Measurements from ENCODE around the gene PPARG.

The PPARG gene

GRCh38 chr3:12307136-12307535 lies 18.3 kb downstream of the PPARG start:
- H3K9ac ChIP-seq (ENCODE audit: low read length): no peak overlapping the region
- no peaks in the 10 kb centered on the region for H3K4me1 ChIP-seq (ENCODE audit: insufficient read depth, low read length, severe bottlenecking)
- H4K20me1 ChIP-seq (ENCODE audit: insufficient read depth, low read length): no peaks in the 10 kb centered on the region
- no peak overlapping the region for H3K4me3 ChIP-seq (ENCODE audit: low read depth, low read length, poor library complexity, severe bottlenecking)
- H2AFZ ChIP-seq (ENCODE audit: low read length): no peak overlapping the region
- H3K27me3 ChIP-seq (ENCODE audit: insufficient read depth, low read length): no peaks in the 10 kb centered on the region
- H3F3A ChIP-seq (ENCODE audit: insufficient read depth, low read length): no peaks in the 10 kb centered on the region
- no peaks in the 10 kb centered on the region for H3K9me2 ChIP-seq (ENCODE audit: low read depth, low read length)
- H3K79me2 ChIP-seq (ENCODE audit: insufficient read depth, low read length): no peaks in the 10 kb centered on the region
- TF ChIP-seq CTCF (IDR thresholded peaks at IDR 0.05; ENCODE audit: low read length): no peak
- no peak for TF ChIP-seq EZH2 (IDR thresholded peaks at IDR 0.05; ENCODE audit: borderline replicate concordance, low read length)
- H3K27ac ChIP-seq (ENCODE audit: low read depth, low read length, poor library complexity, severe bottlenecking): no peak overlapping the region
- H3K9me3 ChIP-seq (ENCODE audit: low read length): no peaks in the 10 kb centered on the region
- no peaks in the 10 kb centered on the region for H3K36me3 ChIP-seq (ENCODE audit: insufficient read depth, low read length)
- no peak overlapping the region for H3K4me2 ChIP-seq (ENCODE audit: low read length)

GRCh38 chr3:12308517-12308916 lies 19.6 kb downstream of the PPARG start:
- Histone ChIP-seq H3K27ac (ENCODE audit: low read depth, low read length, poor library complexity, severe bottlenecking) (no peak overlapping the region), H3K9me3 (ENCODE audit: low read length) (no peaks in the 10 kb centered on the region), H4K20me1 (ENCODE audit: insufficient read depth, low read length) (no peaks in the 10 kb centered on the region), H3K79me2 (ENCODE audit: insufficient read depth, low read length) (no peaks in the 10 kb centered on the region), H3K4me1 (ENCODE audit: insufficient read depth, low read length, severe bottlenecking) (no peaks in the 10 kb centered on the region), H3K9ac (ENCODE audit: low read length) (no peak overlapping the region), H3K4me2 (ENCODE audit: low read length) (no peak overlapping the region), H3K27me3 (ENCODE audit: insufficient read depth, low read length) (no peaks in the 10 kb centered on the region), H2AFZ (ENCODE audit: low read length) (no peak overlapping the region), H3F3A (ENCODE audit: insufficient read depth, low read length) (no peaks in the 10 kb centered on the region), H3K36me3 (ENCODE audit: insufficient read depth, low read length) (no peaks in the 10 kb centered on the region), H3K4me3 (ENCODE audit: low read depth, low read length, poor library complexity, severe bottlenecking) (no peak overlapping the region), H3K9me2 (ENCODE audit: low read depth, low read length) (no peaks in the 10 kb centered on the region)
- TF ChIP-seq EZH2 (IDR thresholded peaks at IDR 0.05; ENCODE audit: borderline replicate concordance, low read length) (no peak), CTCF (IDR thresholded peaks at IDR 0.05; ENCODE audit: low read length) (no peak)

GRCh38 chr3:12309716-12310115 lies 20.8 kb downstream of the PPARG start:
- H4K20me1 ChIP-seq (ENCODE audit: insufficient read depth, low read length): no peaks in the 10 kb centered on the region
- H3K9me3 ChIP-seq (ENCODE audit: low read length): no peaks in the 10 kb centered on the region
- no peaks in the 10 kb centered on the region for H3F3A ChIP-seq (ENCODE audit: insufficient read depth, low read length)
- H3K27ac ChIP-seq (ENCODE audit: low read depth, low read length, poor library complexity, severe bottlenecking): no peak overlapping the region
- no peak overlapping the region for H3K4me3 ChIP-seq (ENCODE audit: low read depth, low read length, poor library complexity, severe bottlenecking)
- no peaks in the 10 kb centered on the region for H3K9me2 ChIP-seq (ENCODE audit: low read depth, low read length)
- H3K79me2 ChIP-seq (ENCODE audit: insufficient read depth, low read length): no peaks in the 10 kb centered on the region
- H3K4me2 ChIP-seq (ENCODE audit: low read length): no peak overlapping the region
- H3K9ac ChIP-seq (ENCODE audit: low read length): no peak overlapping the region
- no peaks in the 10 kb centered on the region for H3K4me1 ChIP-seq (ENCODE audit: insufficient read depth, low read length, severe bottlenecking)
- no peak overlapping the region for H2AFZ ChIP-seq (ENCODE audit: low read length)
- TF ChIP-seq CTCF (IDR thresholded peaks at IDR 0.05; ENCODE audit: low read length): no peak
- no peak for TF ChIP-seq EZH2 (IDR thresholded peaks at IDR 0.05; ENCODE audit: borderline replicate concordance, low read length)
- no peaks in the 10 kb centered on the region for H3K27me3 ChIP-seq (ENCODE audit: insufficient read depth, low read length)
- H3K36me3 ChIP-seq (ENCODE audit: insufficient read depth, low read length): no peaks in the 10 kb centered on the region
